ENCODE results near the gene TRPM7.
"Not testable (repeated sequence)": the region's sequence is repeated elsewhere in the genome, so short reads cannot be mapped to it uniquely, and the experiment has no call there.

The TRPM7 gene

DNA sequence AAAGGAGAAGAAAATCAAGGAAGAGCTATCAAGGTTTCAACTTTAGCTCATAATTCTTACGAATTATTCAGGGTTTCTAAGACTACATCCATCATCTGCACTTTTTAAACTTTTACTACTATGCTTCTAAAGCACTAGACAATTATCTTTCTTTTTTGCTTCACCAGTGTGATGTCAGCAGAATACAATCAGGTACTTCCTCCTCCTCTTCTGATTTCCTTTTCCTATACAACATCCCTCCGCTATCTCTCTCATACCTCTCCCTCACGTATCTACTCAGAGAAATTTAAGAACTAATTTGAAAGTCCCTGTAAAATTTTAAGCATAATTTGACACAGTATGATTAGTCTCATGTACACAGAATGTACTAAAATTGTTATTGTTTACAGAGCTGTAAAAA is 92.8 kb downstream of the TRPM7 start:
- Histone ChIP-seq H3K9ac (ENCODE audit: low read length) (no peak overlapping the region), H3K27ac (ENCODE audit: low read depth, low read length) (no peak overlapping the region), H3K4me3 (ENCODE audit: low read length) (no peak overlapping the region), H3K27me3 (ENCODE audit: control insufficient read depth, insufficient read depth, low read length) (no peaks in the 10 kb centered on the region), H3K36me3 (ENCODE audit: control insufficient read depth, insufficient read depth, low read length) (peaks cover 6% of the 10 kb centered on the region), H3K4me1 (ENCODE audit: control insufficient read depth, insufficient read depth, low read length) (no peaks in the 10 kb centered on the region)

GRCh38 chr15:50590288-50590687 is 96.3 kb downstream of the TRPM7 start:
- H3K27me3 ChIP-seq (ENCODE audit: control insufficient read depth, insufficient read depth, low read length): no peaks in the 10 kb centered on the region
- peaks cover 3% of the 10 kb centered on the region for H3K36me3 ChIP-seq (ENCODE audit: control insufficient read depth, insufficient read depth, low read length)
- H3K4me1 ChIP-seq (ENCODE audit: control insufficient read depth, insufficient read depth, low read length): no peaks in the 10 kb centered on the region
- H3K27ac ChIP-seq (ENCODE audit: low read depth, low read length): no peak overlapping the region
- H3K4me3 ChIP-seq (ENCODE audit: low read length): no peak overlapping the region
- no peak overlapping the region for H3K9ac ChIP-seq (ENCODE audit: low read length)

DNA sequence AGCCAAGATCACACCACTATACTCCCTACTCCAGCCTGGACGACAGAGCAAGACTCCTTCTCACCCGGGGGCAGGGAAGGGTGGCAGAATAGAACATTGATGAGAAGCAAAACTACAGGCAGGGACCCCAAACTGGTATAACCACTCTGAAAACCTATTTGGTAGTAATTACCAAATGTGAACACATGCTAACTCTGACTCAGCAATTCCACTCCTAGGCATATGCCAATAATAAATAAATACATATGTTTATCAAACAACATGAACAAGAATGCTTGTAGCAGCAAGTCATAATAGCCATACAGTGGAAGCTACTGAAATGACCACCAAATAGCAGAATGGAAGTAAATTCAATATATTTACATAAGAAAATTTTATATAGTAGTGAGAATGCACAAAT is 109.1 kb downstream of the TRPM7 start:
- H3K4me1 ChIP-seq (ENCODE audit: control insufficient read depth, insufficient read depth, low read length): no peaks in the 10 kb centered on the region
- H3K36me3 ChIP-seq (ENCODE audit: control insufficient read depth, insufficient read depth, low read length): peaks cover 15% of the 10 kb centered on the region
- no peak overlapping the region for H3K9ac ChIP-seq (ENCODE audit: low read length)
- no peaks in the 10 kb centered on the region for H3K27me3 ChIP-seq (ENCODE audit: control insufficient read depth, insufficient read depth, low read length)
- H3K27ac ChIP-seq (ENCODE audit: low read depth, low read length): no peak overlapping the region
- H3K4me3 ChIP-seq (ENCODE audit: low read length): no peak overlapping the region

- Histone ChIP-seq H3K27ac (ENCODE audit: low read depth, low read length) (no peak overlapping the region), H3K36me3 (ENCODE audit: control insufficient read depth, insufficient read depth, low read length) (peaks cover 10% of the 10 kb centered on the region), H3K27me3 (ENCODE audit: control insufficient read depth, insufficient read depth, low read length) (no peaks in the 10 kb centered on the region), H3K4me3 (ENCODE audit: low read length) (no peak overlapping the region), H3K9ac (ENCODE audit: low read length) (no peak overlapping the region), H3K4me1 (ENCODE audit: control insufficient read depth, insufficient read depth, low read length) (no peaks in the 10 kb centered on the region)
Observed at GRCh38 chr15:50576166-50576565, 110.4 kb downstream of the TRPM7 start.

GRCh38 chr15:50573842-50574241 is 112.8 kb downstream of the TRPM7 start:
- H3K36me3 ChIP-seq (ENCODE audit: control insufficient read depth, insufficient read depth, low read length); H3K27ac ChIP-seq (ENCODE audit: low read depth, low read length); H3K4me1 ChIP-seq (ENCODE audit: control insufficient read depth, insufficient read depth, low read length); H3K4me3 ChIP-seq (ENCODE audit: low read length); H3K9ac ChIP-seq (ENCODE audit: low read length); H3K27me3 ChIP-seq (ENCODE audit: control insufficient read depth, insufficient read depth, low read length): not testable (repeated sequence)

DNA sequence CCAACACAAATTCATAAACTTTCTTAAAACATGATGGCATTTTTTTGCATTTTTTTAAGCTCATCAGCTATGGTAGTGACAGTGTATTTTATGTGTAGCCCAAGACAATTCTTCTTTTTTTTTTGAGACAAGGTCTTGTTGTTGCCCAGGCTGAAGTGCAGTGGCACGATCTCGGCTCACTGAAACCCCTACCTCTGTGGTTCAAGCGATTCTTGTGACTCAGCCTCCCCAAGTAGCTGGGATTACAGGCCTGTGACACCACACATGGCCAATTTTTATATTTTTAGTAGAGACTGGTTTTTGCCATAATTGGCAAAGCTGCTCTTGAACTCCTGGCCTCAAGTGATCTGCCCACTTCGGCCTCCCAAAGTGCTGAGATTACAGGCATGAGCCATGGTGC is 122.8 kb downstream of the TRPM7 start:
- no peak overlapping the region for H3K27ac ChIP-seq (ENCODE audit: low read depth, low read length)
- H3K9ac ChIP-seq (ENCODE audit: low read length): no peak overlapping the region
- H3K36me3 ChIP-seq (ENCODE audit: control insufficient read depth, insufficient read depth, low read length): peaks cover 11% of the 10 kb centered on the region
- H3K4me3 ChIP-seq (ENCODE audit: low read length): no peak overlapping the region
- no peaks in the 10 kb centered on the region for H3K4me1 ChIP-seq (ENCODE audit: control insufficient read depth, insufficient read depth, low read length)
- no peaks in the 10 kb centered on the region for H3K27me3 ChIP-seq (ENCODE audit: control insufficient read depth, insufficient read depth, low read length)

DNA sequence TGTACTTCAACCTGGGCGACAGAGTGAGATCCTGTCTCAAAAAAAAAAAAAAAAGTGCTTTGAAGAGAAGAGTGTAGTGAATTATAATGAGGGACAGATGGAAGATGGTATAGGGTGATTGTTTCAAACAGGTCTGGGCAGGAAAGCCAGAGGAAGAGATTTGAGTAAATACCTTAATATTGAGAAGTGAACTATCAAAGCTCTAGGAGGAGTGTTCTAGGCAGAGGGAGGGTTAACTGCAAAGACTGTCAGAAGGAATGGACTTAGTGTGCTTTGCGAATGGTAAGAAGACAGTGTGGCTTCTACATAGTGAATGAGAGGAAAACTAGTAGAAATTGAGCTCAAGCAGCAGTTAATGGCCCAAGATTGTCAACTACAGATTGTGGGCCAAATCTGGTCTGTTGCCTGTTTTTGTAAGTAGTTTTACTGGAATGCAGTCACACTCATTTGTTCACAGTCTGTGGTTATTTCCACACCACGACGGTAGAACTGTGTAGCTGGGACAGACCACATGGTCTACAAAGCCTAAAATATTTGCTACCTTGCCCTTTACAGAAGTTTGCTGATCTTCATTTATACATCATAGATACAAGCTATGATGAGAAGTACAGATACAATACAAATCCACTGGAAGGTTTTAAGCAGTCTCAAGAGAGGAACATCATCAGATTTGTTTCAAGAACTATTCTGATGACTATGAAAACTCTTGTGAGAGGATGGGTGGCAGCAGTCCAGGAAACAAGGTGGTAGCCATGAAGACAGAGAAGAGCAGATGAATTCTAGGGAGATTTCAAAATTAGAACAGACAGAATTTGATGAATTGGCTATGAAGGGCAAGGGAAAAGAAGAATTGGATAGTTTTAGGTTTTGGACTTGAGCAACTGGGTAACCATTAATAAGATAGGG is 123.6 kb downstream of the TRPM7 start:
- no peak overlapping the region for H3K27ac ChIP-seq (ENCODE audit: low read depth, low read length)
- H3K4me3 ChIP-seq (ENCODE audit: low read length): no peak overlapping the region
- no peak overlapping the region for H3K9ac ChIP-seq (ENCODE audit: low read length)
- H3K27me3 ChIP-seq (ENCODE audit: control insufficient read depth, insufficient read depth, low read length): no peaks in the 10 kb centered on the region
- no peaks in the 10 kb centered on the region for H3K4me1 ChIP-seq (ENCODE audit: control insufficient read depth, insufficient read depth, low read length)
- peaks cover 11% of the 10 kb centered on the region for H3K36me3 ChIP-seq (ENCODE audit: control insufficient read depth, insufficient read depth, low read length)

GRCh38 chr15:50558012-50558411 is 128.6 kb downstream of the TRPM7 start:
- Histone ChIP-seq H3K27me3 (ENCODE audit: control insufficient read depth, insufficient read depth, low read length) (no peaks in the 10 kb centered on the region), H3K4me3 (ENCODE audit: low read length) (no peak overlapping the region), H3K4me1 (ENCODE audit: control insufficient read depth, insufficient read depth, low read length) (no peaks in the 10 kb centered on the region), H3K9ac (ENCODE audit: low read length) (no peak overlapping the region), H3K36me3 (ENCODE audit: control insufficient read depth, insufficient read depth, low read length) (peaks cover 12% of the 10 kb centered on the region), H3K27ac (ENCODE audit: low read depth, low read length) (no peak overlapping the region)

DNA sequence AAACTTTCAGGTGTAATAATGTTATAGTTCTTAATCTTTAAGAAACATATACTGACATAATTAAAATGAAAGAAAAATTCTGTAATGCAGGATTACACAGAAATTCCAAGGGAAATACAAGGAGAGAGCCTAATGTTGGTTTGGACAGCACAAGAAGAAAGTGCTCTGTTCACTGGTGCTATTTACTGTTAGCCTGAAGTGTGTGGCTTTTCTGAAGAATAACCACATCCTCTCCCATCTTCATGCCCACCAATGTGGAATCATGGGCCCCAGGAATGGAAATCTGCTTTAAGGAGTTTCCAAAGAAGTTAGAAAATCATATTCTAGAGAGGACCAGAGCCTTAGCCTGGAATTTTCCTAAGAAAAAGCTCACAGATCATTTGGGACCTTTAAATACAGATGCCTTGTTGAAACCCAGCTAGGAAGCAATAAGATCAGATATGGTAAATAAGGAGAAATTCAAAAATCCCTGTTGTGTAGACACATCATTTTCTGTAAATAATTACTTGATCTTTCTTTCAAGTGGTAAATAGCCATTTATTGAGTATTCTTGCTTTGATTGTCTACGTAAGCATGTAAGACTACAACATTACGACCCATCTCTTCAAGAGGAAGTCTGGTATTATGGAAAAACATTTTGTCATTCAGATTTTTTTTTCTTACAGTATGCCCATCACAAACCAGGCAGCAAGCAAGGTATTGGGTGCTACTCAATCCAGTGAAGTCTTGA is 129.8 kb downstream of the TRPM7 start:
- Histone ChIP-seq H3K9ac (ENCODE audit: low read length) (no peak overlapping the region), H3K36me3 (ENCODE audit: control insufficient read depth, insufficient read depth, low read length) (peaks cover 8% of the 10 kb centered on the region), H3K27me3 (ENCODE audit: control insufficient read depth, insufficient read depth, low read length) (no peaks in the 10 kb centered on the region), H3K4me1 (ENCODE audit: control insufficient read depth, insufficient read depth, low read length) (no peaks in the 10 kb centered on the region), H3K4me3 (ENCODE audit: low read length) (no peak overlapping the region), H3K27ac (ENCODE audit: low read depth, low read length) (no peak overlapping the region)

GRCh38 chr15:50552238-50552637 is 134.4 kb downstream of the TRPM7 start:
- no peak overlapping the region for H3K4me3 ChIP-seq (ENCODE audit: low read length)
- no peaks in the 10 kb centered on the region for H3K4me1 ChIP-seq (ENCODE audit: control insufficient read depth, insufficient read depth, low read length)
- H3K27ac ChIP-seq (ENCODE audit: low read depth, low read length): no peak overlapping the region
- no peak overlapping the region for H3K9ac ChIP-seq (ENCODE audit: low read length)
- H3K27me3 ChIP-seq (ENCODE audit: control insufficient read depth, insufficient read depth, low read length): no peaks in the 10 kb centered on the region
- H3K36me3 ChIP-seq (ENCODE audit: control insufficient read depth, insufficient read depth, low read length): peaks cover 2% of the 10 kb centered on the region

- Histone ChIP-seq H3K4me3 (ENCODE audit: low read length) (no peak overlapping the region), H3K27me3 (ENCODE audit: control insufficient read depth, insufficient read depth, low read length) (no peaks in the 10 kb centered on the region), H3K4me1 (ENCODE audit: control insufficient read depth, insufficient read depth, low read length) (no peaks in the 10 kb centered on the region), H3K36me3 (ENCODE audit: control insufficient read depth, insufficient read depth, low read length) (no peaks in the 10 kb centered on the region), H3K27ac (ENCODE audit: low read depth, low read length) (no peak overlapping the region), H3K9ac (ENCODE audit: low read length) (no peak overlapping the region)
Observed at GRCh38 chr15:50549326-50549725, 137.3 kb downstream of the TRPM7 start.

GRCh38 chr15:50546566-50546965 is 140.0 kb downstream of the TRPM7 start, which contains the start of gene USP50:
Gene USP50 (minus strand): TSS chr15:50546666. CDS start chr15:50546525, 141 bp downstream.
- H3K27me3 ChIP-seq (ENCODE audit: control insufficient read depth, insufficient read depth, low read length): no peaks in the 10 kb centered on the region
- no peak within 1 kb of the TSS for H3K27ac ChIP-seq (ENCODE audit: low read depth, low read length)
- no peaks in the 10 kb centered on the region for H3K36me3 ChIP-seq (ENCODE audit: control insufficient read depth, insufficient read depth, low read length)
- H3K4me3 ChIP-seq (ENCODE audit: low read length): no peak within 1 kb of the TSS
- H3K9ac ChIP-seq (ENCODE audit: low read length): no peak within 1 kb of the TSS
- H3K4me1 ChIP-seq (ENCODE audit: control insufficient read depth, insufficient read depth, low read length): no peaks in the 10 kb centered on the region
